Activated naive CD8-positive, alpha-beta T cell (primary cell): ENCODE measurements around the gene RIPK3.
A peak's percentile ranks its signal among the peaks of the same experiment; 100 is the strongest.

Experiments
- H3K27ac Mint-ChIP-seq: one replicate; pipeline ENCODE4 v1.8.0; 2021; ENCODE audit warnings: mixed read lengths
- H3K27me3 Mint-ChIP-seq: one replicate; pipeline ENCODE4 v1.8.0; 2021; ENCODE audit warnings: mixed read lengths
- H3K36me3 Mint-ChIP-seq: one replicate; pipeline ENCODE4 v1.8.0; 2021; ENCODE audit warnings: mixed read lengths
- H3K4me1 Mint-ChIP-seq: one replicate; pipeline ENCODE4 v1.8.0; 2021; ENCODE audit warnings: low read depth, mixed read lengths
- H3K4me3 Mint-ChIP-seq: one replicate; pipeline ENCODE4 v1.8.0; 2021; ENCODE audit warnings: mild to moderate bottlenecking, mixed read lengths
- H3K9me3 Mint-ChIP-seq: one replicate; pipeline ENCODE4 v1.8.0; 2021; ENCODE audit warnings: low read depth, mixed read lengths

Gene RIPK3

DNA sequence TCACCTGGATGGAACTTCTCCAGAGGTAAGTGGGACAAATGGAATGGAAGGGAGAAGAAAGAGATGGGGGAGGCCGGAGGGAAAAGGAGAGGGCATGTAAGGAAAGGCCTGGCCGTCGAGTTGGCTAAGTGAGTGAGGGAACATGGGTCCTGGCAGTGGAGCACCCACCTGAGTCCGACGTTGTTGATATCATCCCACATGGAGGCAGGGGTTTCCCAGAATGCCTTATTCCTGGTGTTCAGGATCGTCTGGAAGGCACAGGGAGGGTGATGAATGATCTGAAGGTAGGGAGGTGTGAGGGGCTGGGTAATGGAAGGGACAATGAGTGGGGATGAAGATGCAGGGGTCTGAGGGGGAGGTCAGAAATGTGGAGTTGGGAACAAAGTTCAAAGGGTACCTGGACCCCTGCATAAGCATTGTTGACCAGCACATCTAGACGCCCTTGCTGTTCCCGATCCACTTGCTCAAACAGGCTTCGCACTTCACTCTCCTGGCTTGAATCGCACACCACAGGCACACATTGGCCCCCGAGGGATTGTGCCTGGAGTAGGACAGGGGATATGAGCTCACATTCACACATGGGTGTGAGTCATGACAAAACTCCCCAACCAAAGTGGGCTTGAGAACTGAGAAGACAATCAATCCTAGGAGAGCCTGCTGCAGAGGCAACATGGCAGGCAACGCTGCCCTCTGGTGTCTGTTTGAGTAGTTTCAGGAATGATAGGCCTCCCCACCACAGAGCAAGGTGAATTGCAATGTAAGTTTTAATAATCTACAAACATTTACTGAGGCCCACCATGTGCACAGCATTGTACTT is 43.2 kb downstream of the RIPK3 start:
- Mint-ChIP-seq H3K36me3 (peaks cover 12% of the 10 kb centered on the region), H3K4me1 (peaks cover 41% of the 10 kb centered on the region), H3K9me3 (no peaks in the 10 kb centered on the region), H3K27ac (peak overlapping the region; percentile 93), H3K4me3 (peak overlapping the region; percentile 69), H3K27me3 (no peaks in the 10 kb centered on the region)

DNA sequence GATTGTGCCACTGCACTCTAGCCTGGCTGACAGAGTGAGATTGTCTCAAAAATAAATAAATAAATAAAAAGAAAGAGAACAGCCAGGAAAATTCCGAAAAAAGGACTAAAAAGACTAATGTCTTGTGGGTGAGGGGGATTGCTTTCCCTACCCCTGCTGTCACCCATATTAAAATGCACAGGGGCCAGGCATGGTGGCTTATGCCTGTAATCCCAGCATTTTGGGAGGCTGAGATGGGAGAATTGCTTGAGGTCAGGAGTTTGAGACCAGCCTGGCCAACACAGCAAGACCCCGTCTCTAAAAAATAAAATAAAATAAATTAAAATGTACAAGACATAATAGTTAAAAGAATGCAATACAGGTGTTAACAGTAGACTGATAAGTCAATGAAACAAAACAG is 46.3 kb downstream of the RIPK3 start:
- H3K36me3 Mint-ChIP-seq: peaks cover 18% of the 10 kb centered on the region
- peaks cover 36% of the 10 kb centered on the region for H3K4me1 Mint-ChIP-seq
- H3K9me3 Mint-ChIP-seq: no peaks in the 10 kb centered on the region
- H3K27me3 Mint-ChIP-seq: no peaks in the 10 kb centered on the region
- H3K27ac Mint-ChIP-seq: no peak overlapping the region
- no peak overlapping the region for H3K4me3 Mint-ChIP-seq

DNA sequence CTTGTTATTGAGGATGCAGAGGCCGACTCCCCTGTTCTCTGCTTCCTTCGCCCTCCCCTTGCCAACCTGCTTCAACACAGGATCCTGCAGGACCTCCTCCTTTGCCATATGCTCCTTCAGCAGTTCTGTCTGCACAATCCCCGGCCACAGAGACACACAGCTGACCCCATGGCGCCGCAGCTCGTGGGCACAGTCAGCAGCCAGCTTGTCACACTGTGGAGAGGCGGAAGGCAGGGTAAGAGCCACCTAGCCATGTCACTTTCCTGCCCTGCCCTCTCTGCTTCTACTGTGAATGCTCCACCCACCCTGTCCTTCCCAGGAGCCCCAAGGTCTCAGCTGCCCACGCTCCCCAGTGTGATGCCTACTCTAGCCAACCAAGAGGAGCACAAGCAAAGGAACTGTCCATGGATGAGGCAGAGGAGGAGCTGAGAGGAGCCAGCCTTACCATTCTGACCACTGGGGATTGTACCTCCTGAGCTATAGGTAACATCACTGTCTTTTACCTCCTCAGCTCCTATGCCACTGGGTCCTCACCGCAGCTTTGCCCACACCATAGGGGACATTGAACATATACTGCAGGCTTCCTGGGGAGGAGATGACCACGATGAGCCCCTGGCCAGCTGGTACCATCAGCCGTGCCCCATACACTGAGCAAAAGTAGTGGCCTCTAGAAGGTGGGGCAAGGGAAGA is 47.5 kb downstream of the RIPK3 start:
- H3K9me3 Mint-ChIP-seq: no peaks in the 10 kb centered on the region
- peaks cover 31% of the 10 kb centered on the region for H3K4me1 Mint-ChIP-seq
- H3K27ac Mint-ChIP-seq: no peak overlapping the region
- peaks cover 24% of the 10 kb centered on the region for H3K36me3 Mint-ChIP-seq
- H3K27me3 Mint-ChIP-seq: no peaks in the 10 kb centered on the region
- no peak overlapping the region for H3K4me3 Mint-ChIP-seq

DNA sequence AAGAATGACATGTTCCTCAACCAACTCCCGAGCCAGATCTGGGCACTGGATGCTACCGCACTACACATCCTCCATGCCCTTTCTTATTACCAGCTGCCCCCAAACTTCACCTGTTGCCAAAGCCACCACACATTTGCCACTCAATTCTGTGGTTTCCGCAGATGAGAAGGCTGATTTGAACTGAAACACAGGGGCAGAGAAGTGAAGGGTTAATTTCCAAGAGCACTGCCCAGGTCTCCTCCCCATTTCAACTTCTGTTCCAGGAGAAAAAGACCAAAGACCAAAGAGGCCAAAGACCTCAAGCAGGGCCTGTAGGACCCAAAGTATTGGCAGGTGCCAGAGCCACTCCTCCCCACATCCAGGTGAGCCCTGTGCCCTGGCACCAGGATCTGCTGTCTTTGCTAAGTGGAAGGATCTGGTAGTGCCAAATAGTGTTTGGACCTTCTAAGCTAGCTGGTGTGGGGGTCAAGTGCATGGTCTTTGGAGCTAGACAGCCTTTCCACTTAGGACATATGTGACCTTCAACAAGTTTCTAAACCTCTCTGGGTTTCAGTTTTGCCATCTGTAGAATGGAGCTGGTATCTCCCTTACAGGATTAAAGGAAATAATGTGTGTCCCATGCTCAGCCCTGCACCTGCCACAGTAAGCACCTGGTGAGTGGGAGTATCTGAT is 48.2 kb downstream of the RIPK3 start:
- Mint-ChIP-seq H3K9me3 (no peaks in the 10 kb centered on the region), H3K27me3 (no peaks in the 10 kb centered on the region), H3K4me3 (no peak overlapping the region), H3K27ac (no peak overlapping the region), H3K4me1 (peaks cover 24% of the 10 kb centered on the region), H3K36me3 (peaks cover 22% of the 10 kb centered on the region)

DNA sequence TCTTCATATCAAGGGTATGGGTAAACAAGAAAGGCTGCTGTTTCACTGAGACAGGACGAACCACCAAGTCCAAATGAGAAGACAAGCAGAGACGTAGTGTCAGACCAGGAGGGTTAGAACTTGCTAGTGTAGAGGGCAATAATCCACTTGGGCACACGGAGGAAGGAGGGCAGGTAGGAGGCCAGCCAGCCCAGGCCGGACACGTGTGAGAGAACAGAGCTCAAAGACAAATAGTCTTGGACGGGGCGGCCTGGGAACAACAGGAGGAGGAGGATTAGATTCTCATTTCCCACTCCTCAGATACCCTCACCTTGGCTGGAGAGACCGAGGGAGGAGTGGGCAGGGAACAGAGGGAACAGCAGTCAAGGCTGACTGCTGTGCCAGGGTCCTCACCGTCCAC is 49.0 kb downstream of the RIPK3 start:
- Mint-ChIP-seq H3K4me1 (peaks cover 17% of the 10 kb centered on the region), H3K36me3 (peaks cover 21% of the 10 kb centered on the region), H3K27me3 (no peaks in the 10 kb centered on the region), H3K9me3 (no peaks in the 10 kb centered on the region), H3K4me3 (no peak overlapping the region), H3K27ac (no peak overlapping the region)

DNA sequence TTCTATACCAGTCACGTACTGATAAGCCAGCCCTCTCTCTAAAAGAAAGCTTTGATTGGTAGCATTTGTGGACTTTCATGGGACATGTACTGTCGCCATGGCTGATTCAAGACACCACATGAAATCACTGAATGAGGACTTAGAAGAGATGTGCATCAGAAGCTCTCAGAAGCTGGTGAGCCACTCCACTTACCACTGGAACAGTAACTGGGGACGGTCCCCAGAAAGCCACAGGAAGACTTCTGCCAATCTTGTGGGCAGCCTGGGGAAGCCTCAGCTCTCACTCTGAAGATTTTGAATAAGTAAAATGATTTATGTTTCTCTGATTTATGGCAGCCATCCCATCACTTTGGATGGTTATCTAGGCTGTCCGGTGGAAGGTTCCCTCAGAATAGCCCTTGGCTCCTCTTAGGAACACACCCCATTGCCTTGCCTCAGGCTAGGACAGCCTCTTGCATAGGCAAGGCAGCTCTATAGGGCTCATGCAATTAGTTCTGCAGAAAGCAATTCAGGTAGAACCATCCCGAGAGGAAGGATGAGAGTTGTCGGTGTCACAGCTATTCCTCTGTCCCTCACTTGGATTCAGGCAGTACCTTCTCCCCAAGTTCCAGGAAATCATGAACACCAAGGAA is 50.0 kb downstream of the RIPK3 start:
- Mint-ChIP-seq H3K9me3 (no peaks in the 10 kb centered on the region), H3K4me1 (peaks cover 17% of the 10 kb centered on the region), H3K4me3 (peak overlapping the region; percentile 31), H3K36me3 (peaks cover 21% of the 10 kb centered on the region), H3K27me3 (no peaks in the 10 kb centered on the region), H3K27ac (no peak overlapping the region)

DNA sequence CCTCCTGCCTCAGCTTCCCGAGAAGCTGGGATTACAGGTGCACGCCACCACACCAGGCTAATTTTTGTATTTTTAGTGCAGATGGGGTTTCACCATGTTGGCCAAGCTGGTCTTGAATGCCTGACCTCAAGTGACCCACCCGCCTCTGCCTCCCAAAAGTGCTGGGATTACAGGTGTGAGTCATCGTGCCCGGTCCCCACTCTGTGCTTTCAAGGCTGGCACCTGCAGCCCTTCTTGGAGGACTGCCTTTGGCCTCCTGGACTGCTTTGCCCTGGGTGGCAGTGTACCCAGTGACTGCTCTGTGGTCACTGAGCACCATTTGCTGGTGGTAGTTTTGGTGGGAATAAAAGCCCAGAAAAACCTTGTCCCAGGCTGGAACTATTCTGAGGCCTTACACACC is 52.8 kb downstream of the RIPK3 start:
- H3K4me1 Mint-ChIP-seq: peaks cover 17% of the 10 kb centered on the region
- H3K4me3 Mint-ChIP-seq: no peak overlapping the region
- no peaks in the 10 kb centered on the region for H3K9me3 Mint-ChIP-seq

More for the DNA sequence above, 52.8 kb downstream of the RIPK3 start:
- no peaks in the 10 kb centered on the region for H3K27me3 Mint-ChIP-seq
- no peak overlapping the region for H3K27ac Mint-ChIP-seq
- H3K36me3 Mint-ChIP-seq: peaks cover 15% of the 10 kb centered on the region
